GM12873 (cell line): ENCODE results near the gene FBXO28.

Source experiments
- CTCF ChIP-seq: IDR thresholded peaks from 2 replicates; pipeline ENCODE4 v1.5.1; 2012; ENCODE audit warnings: low read depth, mild to moderate bottlenecking, moderate library complexity, low read length, control low read depth; ENCODE audit not compliant: insufficient read depth; ENCODE audit errors: missing control alignments

Gene FBXO28

DNA sequence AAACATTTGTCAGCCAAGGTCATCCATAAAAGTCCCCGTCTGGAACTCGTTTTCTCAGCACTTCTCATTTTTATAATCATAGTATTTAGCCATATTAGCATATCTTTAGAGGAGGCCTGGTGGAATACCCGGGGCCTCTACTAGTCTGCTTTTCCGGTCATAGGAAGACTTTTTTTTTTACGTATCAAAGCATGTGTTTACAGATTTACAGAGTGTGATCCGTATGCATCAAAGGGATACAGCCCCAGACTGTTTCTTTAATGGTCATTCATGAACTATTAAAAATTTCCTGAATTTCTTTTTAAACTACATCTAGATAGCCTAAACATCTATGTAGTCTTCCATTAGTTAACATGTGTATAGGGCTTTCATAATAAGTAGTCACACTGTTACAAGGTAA, 45.6 kb downstream of the FBXO28 start:
- TF ChIP-seq CTCF, result no peak

- TF ChIP-seq CTCF, result no peak
Observed at GRCh38 chr1:224160171-224160682, 46.3 kb downstream of the FBXO28 start.

- TF ChIP-seq CTCF, result no peak
Observed at GRCh38 chr1:224162768-224163167, 48.9 kb downstream of the FBXO28 start.

GRCh38 chr1:224163311-224163710, 49.4 kb downstream of the FBXO28 start:
- no peak for TF ChIP-seq CTCF

- no peak for TF ChIP-seq CTCF
Observed at GRCh38 chr1:224168859-224169380, 55.0 kb downstream of the FBXO28 start.

DNA sequence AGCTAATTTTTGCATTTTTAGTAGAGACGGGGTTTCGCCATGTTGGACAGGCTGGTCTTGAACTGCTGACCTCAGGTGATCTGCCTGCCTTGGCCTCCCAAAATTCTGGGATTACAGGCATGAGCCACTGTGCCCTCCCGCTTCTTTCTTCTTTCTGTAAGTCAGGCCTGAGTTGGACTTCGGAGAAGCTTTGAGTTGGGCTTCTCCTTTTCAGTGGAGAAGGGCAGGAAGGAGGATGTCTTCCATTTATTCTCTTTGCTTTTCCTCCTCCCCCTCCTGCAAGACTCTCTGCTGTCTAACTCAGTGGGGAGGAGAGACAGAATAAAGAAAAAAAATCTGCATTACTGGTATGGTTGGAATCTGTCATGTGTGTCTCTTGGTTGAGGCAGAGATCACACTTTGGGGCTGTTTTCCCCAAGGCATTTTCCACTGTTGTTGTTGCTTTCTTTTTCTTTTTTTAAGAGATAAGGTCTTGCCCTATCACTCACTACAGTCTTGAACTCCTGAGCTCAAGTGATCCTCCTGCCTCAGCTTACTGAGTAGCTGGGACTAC, 55.9 kb downstream of the FBXO28 start:
- no peak for TF ChIP-seq CTCF

- no peak for TF ChIP-seq CTCF
Observed at GRCh38 chr1:224170343-224170742, 56.4 kb downstream of the FBXO28 start.
